Measurements from ENCODE around the gene WDR86.

WDR86 gene

DNA sequence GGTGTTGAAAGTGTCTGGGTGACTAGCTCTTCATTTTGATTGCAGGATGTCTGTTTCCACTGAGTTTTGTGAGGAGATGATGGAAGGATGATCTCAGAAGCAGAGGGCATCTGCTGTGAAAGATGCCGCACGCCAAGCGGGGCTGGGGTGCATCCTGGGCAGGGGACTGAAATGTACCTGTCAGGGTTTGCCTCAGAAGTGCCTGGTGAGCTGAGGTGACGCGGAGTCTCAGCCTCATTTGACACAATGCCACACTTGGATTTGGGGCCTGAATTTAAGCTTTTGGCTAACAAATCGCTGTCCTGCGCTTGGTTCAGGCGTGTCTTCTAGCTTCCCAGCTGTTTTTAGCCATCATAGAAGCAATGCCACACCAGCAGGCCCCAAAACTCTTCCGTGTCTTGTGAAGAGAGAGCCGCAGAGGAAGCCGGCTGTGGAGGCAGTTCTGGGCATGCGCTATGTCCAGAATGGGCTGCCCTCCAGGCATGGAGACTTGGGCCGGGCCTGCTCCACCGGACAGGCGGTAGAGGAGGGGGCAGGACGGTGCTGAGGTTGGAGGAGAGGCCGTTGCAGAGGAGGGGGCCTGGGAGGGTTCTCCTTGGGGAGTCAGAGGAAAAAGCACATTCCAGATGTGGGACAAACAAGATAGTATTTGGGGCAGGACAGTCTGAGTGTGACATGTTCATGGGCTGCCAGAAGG lies 31.2 kb downstream of the WDR86 start:
- no peak for ATAC-seq

DNA sequence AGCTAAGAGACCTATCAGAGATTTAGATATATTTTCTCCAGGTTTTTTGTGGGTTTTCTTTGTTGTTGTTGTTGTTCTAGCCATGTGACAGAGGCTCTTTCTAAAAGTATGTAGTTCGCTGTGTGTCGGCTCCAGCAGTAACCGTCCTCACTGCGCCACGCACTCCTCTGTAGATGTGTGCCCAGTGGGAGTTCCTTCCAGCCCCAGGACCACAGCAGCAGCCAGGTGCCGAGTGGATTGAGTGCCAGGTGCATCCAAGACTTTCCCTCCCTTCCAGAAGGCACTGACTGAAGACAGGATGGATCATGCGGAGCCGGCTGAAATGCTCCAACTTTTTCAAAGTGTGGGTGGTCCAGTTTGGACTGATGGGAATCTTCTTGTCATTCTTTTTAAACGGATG lies 31.8 kb downstream of the WDR86 start:
- ATAC-seq, result no peak

DNA sequence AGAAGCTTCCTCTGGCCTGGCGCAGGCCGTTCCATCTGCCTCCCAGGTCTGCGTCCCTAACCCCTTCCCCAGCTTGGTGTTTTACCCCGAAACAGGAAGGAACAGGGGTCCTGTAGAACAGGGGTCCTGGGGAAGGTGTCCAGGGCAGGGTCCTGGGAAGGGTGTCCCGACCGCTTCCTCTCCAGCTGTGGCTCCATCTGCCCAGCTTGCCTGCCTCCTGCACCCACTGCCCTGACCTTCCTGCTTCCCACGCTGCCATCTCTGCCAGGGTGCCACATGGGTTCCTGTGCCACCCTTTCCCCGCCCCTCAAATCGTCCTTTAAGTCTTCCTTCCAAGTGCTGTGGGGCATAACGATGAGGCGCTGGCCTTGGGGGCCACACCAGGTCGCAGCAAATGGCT lies 32.4 kb downstream of the WDR86 start:
- ATAC-seq, result no peak

DNA sequence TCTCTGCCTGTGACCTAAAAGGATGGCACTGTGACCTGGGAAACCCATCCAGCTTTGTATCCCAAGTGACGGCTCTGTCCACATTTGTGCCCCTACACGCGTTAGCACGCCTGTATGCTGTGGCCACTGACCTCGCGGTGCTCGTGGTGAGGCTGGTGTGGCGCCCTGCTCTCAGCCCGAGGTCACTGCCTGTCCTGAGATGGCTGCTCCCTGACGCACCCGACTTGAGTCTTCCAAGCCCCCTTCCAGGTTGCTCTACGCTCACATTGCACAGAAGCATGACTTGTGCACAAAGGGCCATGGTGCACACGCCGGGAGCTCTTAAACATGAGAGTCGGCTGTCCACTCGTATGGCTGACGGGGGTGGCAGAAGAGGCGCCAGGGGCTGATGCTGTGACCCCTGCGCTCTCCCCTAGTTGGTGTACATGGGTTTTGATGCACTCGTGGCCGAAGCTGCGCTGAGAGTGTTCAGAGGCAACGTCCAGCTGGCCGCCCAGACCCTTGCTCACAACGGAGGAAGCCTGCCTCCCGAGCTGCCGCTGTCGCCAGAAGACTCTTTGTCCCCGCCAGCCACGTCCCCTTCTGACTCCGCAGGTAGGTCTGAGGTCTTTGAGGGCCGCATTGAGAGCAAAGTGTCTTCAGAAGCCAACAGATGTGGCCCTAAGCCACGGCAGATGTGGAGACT lies 33.5 kb downstream of the WDR86 start:
- no peak for ATAC-seq

- no peak for ATAC-seq
Measured at GRCh38 chr7:151375530-151376217, 34.2 kb downstream of the WDR86 start.

DNA sequence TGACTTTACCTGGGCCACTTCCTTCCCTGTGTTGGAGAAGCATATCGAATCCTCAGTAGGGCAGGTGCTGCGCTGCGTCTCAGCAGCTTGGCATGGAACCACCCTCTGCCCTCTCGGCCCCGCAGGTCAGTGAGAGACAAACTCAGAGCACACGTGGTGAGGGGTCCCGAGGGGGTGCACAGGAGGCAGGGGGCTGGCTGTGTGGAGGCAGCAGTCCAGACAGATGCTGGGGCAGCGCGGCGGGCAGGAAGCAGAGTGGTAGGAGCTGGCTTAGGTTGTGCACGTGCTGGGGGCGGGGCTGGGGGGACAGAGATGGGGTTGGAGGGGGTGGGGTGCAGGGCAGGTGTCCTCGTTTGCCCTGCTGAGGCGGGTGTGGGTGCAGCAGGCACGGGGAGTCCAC lies 35.1 kb downstream of the WDR86 start:
- no peak for ATAC-seq

- ATAC-seq, result no peak
Measured at GRCh38 chr7:151374139-151374538, 35.7 kb downstream of the WDR86 start.

- no peak for ATAC-seq
Measured at GRCh38 chr7:151373599-151373998, 36.2 kb downstream of the WDR86 start.

DNA sequence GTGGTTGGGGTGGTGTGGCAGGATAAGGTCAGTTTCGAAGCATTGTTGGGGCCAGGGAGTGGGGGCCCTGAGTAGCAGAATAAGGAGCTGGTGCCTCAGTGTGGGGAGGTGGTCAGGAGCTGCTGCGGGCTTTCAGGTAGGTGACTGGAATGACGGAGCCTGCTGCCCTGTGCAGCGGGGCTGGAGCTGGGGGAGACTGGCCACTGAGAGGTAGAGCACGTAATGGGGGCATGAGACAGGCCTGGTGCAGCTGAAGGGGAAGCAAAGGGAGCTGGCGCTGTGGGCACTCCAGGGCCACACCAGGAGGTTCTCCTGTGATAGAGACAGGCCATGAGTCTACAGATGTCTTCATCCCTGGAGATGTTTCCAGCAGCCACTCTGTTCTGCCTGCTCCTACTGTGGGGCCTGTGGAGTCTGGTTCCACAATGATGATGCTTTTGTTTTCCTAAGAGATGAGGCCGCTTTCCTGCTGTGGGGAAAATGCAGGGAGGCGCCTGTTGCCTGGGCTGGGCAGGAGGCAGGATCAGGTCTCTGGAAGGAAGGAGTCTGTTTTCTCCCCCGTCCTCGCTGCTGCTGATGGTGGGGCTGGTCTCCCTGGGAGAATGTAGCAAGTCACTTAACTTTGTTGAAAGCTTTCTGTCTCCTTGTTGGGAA lies 37.1 kb downstream of the WDR86 start:
- ATAC-seq, result no peak

GRCh38 chr7:151371266-151371665 lies 38.6 kb downstream of the WDR86 start:
- ATAC-seq, result no peak

GRCh38 chr7:151368136-151368571 lies 41.7 kb downstream of the WDR86 start:
- peak; percentile 91 to 99 for ATAC-seq

DNA sequence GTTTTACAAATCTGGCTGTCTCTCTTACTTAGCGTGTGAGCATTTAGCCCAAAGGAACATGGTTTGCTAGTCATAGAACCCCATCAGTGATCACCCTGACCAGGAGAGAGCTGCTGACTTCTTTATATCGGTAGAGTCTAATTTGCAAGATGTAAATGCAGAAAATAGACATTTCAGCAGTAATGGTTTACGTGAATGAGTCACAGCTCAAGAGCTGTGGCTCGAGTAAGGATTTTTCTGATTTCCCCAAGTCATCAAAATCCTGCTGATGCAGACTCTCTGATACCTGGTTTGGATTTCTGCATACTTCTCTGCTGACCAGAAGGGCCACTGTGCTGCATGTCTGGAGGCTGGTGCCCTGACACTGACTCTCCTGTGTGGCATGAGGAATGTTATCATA lies 42.6 kb downstream of the WDR86 start:
- ATAC-seq, result no peak

DNA sequence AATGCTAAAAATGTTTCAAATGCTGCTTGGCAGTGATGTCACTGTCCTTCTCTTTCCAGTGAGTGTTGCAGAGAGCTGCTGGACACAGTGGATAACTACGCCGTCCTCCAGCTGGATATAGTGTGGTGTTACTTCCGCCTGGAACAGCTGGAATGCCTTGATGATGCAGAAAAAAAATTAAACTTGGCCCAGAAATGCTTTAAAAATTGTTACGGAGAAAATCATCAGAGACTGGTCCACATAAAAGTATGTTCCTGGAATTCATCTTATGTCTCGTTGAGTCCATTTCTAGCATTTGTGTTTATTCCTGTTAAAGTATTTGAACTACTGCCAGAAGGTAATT lies 43.0 kb downstream of the WDR86 start:
- no peak for ATAC-seq

GRCh38 chr7:151366166-151366879 lies 43.5 kb downstream of the WDR86 start:
- no peak for ATAC-seq

DNA sequence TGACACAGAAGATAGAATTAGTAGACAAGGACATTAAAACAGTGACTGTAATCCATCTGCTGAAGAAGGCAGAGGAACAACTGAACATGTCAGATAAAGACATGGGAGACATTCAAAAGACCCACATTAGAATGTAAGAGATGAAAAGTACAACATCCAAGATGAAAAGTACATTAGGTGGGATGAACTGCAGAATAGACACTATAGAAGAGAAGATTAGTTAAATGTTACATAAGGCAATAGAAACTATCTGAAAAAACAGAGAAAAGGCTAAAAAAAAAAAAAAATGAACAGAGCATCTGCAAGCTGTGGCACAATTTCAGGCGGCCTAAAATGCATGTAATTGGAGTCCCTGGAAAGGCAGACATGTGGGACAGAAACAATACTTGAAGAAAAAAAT lies 46.7 kb downstream of the WDR86 start:
- ATAC-seq, result no peak

- ATAC-seq, result no peak
Measured at GRCh38 chr7:151361193-151361959, 48.5 kb downstream of the WDR86 start.

GRCh38 chr7:151352512-151352911 lies 57.3 kb downstream of the WDR86 start:
- ATAC-seq, result no peak

DNA sequence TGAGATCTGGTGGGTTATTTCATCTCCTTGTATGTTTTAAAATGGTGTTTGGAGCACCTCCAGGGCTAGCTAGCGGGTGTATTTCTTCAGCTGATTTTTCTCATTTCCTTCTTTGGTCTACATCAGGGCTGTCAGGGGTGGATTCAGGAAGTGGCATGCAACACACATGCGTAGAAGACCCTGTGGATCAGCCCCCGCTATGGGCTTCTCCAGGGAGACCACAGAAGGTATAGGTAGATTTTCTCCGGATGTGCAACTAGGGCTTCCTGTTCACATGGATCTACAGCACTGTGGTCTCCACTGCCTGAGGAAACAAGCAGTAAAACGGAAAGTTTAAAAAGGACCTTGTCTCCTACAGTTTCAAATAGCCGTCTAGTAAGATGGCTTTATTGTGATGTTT lies 57.9 kb downstream of the WDR86 start:
- ATAC-seq, result peak in 1 of 2 donors; percentile 15

- no peak for ATAC-seq
Measured at GRCh38 chr7:151351027-151351426, 58.8 kb downstream of the WDR86 start.

DNA sequence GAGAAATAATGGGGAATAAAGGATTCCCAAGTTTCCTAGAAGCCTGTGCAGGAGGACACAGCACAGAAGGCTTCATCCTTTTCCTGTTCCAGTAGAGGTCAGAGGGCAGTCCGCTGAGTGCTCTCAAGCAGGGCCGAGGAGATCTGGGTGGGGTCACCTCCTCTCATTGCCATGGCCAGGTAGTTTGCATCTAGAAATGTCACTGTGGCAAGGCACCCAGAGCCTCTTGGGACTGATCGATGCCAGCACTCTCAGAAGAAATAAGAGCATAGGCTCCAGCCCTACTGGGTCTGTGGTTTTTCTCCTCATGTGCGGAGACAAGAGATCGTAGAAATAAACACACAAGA lies 60.4 kb downstream of the WDR86 start:
- ATAC-seq, result peak; percentile 18 to 34

DNA sequence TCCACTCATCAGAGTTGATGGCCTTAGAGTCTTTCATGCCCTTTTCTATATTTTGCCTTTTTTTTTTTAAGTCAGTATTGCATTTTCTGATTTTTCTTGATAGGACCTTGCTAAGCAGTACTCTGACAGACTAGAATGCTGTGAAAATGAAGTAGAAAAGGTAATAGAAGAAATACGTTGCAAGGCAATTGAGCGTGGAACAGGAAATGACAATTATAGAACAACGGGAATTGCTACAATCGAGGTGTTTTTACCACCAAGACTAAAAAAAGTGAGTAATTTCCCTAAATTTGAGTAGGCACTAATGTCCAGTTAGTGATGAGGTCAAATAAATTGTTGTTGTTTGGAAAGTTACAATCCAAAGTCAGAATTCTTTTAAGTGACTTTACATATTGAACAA lies 60.9 kb downstream of the WDR86 start:
- ATAC-seq, result no peak

- ATAC-seq, result no peak
Measured at GRCh38 chr7:151347200-151347599, 62.6 kb downstream of the WDR86 start.
